SK-N-MC (cell line): ENCODE measurements around the gene BACE2.
"Not testable (repeated sequence)": the region's sequence is repeated elsewhere in the genome, so short reads cannot be mapped to it uniquely, and the experiment has no call there.

Source experiments
- DNase-seq: peaks from one replicate; pipeline ENCODE4 v3.0.0-alpha.2; 2011; ENCODE audit warnings: low read depth, low spot score
- H3K27ac ChIP-seq: fragments of 200-600 bp; sonication (generic); 2 replicates; pipeline ENCODE4 v1.5.1; 2016; ENCODE audit warnings: mixed run types
- H3K36me3 ChIP-seq: fragments of 200-600 bp; sonication (generic); 2 replicates; pipeline ENCODE4 v1.6.1; 2017; ENCODE audit warnings: antibody characterized with exemption, low read length, mixed read lengths; ENCODE audit not compliant: insufficient read depth
- H3K4me3 ChIP-seq: fragments of 200-600 bp; sonication (generic); 2 replicates; pipeline ENCODE4 v1.5.1; 2016
- H3K9ac ChIP-seq: fragments of 200-600 bp; sonication (generic); 2 replicates; pipeline ENCODE4 v1.8.0; 2017; ENCODE audit warnings: mixed run types, mixed read lengths; ENCODE audit not compliant: insufficient read length
- H3K9me3 ChIP-seq: fragments of 200-600 bp; sonication (generic); 2 replicates; pipeline ENCODE4 v1.6.1; 2017; ENCODE audit warnings: low read depth, mild to moderate bottlenecking, antibody characterized with exemption, low read length, moderate library complexity, mixed read lengths
- EZH2 ChIP-seq: fragments of 200-600 bp; sonication (generic); IDR thresholded peaks from one replicate; pipeline ENCODE4 v1.6.1; 2017; ENCODE audit warnings: antibody characterized with exemption
- FOXP2 ChIP-seq: optimal IDR thresholded peaks from 2 replicates; pipeline ENCODE3; 2011; ENCODE audit warnings: mild to moderate bottlenecking, moderate library complexity; ENCODE audit not compliant: insufficient read depth; ENCODE audit errors: extremely low read length, control extremely low read depth
- POLR2AphosphoS5 ChIP-seq: IDR thresholded peaks from 2 replicates; pipeline ENCODE4 v1.6.1; 2012; ENCODE audit warnings: mild to moderate bottlenecking, low read depth, low read length, borderline replicate concordance

BACE2 gene

DNA sequence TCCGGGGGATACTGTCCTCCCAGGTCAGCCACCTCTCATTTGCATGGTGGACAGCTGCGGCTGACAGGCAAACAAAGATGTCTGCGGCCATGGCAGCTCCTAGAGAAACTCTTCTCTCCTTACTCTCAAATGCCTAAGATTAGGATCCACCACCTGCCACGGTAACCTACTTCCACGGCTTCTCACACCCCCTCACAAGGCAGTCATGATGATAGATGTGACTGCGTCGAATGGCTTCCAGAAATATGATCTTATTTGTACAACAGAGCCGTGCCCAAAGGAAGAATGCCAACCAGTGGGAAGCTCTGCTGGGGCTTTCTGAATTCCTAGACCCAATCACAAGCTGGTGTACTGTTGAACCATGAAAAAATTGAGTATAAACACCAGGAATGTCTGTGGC lies 73.4 kb downstream of the BACE2 start:
- no peak overlapping the region for H3K27ac ChIP-seq
- no peak for DNase-seq
- no peak overlapping the region for H3K9ac ChIP-seq
- TF ChIP-seq EZH2 (no peak), POLR2AphosphoS5 (no peak)
- no peak overlapping the region for H3K4me3 ChIP-seq
- H3K9me3 ChIP-seq, result no peaks in the 10 kb centered on the region
- peaks cover 31% of the 10 kb centered on the region for H3K36me3 ChIP-seq

DNA sequence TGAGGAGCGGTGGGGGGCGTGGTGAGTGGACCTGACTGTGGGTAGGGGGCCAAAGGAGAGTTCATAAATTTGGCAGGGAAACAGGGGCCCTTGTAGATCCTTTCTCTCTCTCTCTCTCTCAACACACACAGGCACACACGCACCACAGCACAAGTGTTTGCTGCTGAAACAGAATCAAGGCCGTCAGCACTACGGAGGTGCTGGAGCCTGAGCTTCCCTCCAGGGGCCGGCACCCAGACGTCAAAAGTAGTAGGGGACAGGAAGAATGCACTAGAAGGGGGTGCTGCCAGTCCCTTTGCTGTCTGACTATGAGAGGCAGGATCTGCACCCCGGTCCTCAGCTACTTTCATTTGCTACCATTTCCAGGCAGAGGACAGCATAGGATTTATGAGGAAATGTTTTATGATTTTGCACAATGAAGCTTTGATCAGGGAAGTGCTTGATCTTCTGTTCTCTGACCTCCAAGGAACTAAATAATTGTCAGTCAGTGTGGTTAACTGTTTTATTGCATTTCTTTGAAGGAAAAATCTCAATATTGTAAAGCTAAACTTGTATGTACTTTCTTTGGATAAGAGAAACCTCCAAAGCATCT lies 74.4 kb downstream of the BACE2 start:
- Histone ChIP-seq H3K4me3 (no peak overlapping the region), H3K27ac (no peak overlapping the region), H3K9me3 (no peaks in the 10 kb centered on the region), H3K36me3 (peaks cover 33% of the 10 kb centered on the region), H3K9ac (no peak overlapping the region)
- TF ChIP-seq POLR2AphosphoS5, result no peak
- no peak for TF ChIP-seq EZH2
- no peak for TF ChIP-seq FOXP2
- no peak for DNase-seq

DNA sequence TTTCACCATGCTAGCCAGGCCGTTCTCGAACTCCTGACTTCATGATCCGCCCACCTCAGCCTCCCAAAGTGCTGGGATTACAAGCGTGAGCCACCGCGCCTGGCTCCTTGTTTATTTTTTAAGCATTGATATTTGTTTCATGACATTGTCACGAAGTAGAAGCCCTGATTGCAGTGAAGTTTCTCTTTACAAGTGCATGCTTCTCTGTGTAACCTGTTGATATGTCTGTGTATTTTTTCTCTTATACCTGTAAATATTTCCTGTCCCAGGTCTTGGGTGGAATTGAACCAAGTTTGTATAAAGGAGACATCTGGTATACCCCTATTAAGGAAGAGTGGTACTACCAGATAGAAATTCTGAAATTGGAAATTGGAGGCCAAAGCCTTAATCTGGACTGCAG lies 75.1 kb downstream of the BACE2 start:
- no peak for DNase-seq
- Histone ChIP-seq H3K27ac (no peak overlapping the region), H3K4me3 (no peak overlapping the region), H3K9me3 (no peaks in the 10 kb centered on the region), H3K36me3 (peaks cover 30% of the 10 kb centered on the region), H3K9ac (no peak overlapping the region)
- no peak for TF ChIP-seq POLR2AphosphoS5
- TF ChIP-seq FOXP2, result no peak
- TF ChIP-seq EZH2, result no peak

DNA sequence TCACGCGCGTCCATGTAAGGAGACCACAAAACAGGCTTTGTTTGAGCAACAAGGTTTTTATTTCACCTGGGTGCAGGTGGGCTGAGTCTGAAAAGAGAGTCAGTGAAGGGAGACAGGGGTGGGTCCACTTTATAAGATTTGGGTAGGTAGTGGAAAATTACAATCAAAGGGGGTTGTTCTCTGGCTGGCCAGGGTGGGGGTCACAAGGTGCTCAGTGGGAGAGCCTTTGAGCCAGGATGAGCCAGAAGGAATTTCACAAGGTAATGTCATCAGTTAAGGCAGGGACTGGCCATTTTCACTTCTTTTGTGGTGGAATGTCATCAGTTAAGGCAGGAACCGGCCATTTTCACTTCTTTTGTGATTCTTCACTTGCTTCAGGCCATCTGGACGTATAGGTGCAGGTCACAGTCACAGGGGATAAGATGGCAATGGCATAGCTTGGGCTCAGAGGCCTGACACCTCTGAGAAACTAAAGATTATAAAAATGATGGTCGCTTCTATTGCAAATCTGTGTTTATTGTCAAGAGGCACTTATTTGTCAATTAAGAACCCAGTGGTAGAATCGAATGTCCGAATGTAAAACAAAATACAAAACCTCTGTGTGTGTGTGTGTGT lies 76.4 kb downstream of the BACE2 start:
- peaks cover 35% of the 10 kb centered on the region for H3K36me3 ChIP-seq
- H3K9me3 ChIP-seq, H3K27ac ChIP-seq, DNase-seq, H3K4me3 ChIP-seq, H3K9ac ChIP-seq: not testable (repeated sequence)

DNA sequence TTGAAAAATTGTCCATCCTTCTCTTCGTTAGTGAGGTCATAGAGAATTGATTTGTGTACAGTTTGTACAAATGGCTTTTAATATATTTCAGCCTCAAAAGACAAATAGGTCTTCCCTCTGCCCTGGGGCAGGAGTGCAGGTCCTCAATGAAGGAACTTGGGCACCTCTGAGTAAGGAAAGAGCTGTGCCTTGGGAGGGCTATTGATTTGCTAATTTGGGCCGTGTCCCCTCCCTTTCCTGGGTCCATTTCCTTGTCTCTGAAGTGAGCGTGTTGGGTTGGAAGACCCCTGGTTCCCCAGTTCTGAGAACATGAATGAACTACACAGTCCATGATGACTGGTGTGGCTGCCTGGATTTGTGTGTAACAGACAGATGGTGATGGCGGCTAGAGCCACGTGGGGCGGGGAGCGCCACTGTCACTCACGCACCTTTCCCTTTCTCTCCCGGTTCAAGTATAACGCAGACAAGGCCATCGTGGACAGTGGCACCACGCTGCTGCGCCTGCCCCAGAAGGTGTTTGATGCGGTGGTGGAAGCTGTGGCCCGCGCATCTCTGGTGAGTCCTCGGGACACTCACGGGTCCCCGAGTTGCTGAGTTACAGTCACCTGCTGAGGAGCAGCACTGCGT lies 77.7 kb downstream of the BACE2 start:
- Histone ChIP-seq H3K36me3 (peaks cover 34% of the 10 kb centered on the region), H3K9ac (no peak overlapping the region), H3K4me3 (no peak overlapping the region), H3K27ac (no peak overlapping the region), H3K9me3 (no peaks in the 10 kb centered on the region)
- DNase-seq, result no peak
- TF ChIP-seq FOXP2, result no peak
- no peak for TF ChIP-seq POLR2AphosphoS5
- no peak for TF ChIP-seq EZH2

DNA sequence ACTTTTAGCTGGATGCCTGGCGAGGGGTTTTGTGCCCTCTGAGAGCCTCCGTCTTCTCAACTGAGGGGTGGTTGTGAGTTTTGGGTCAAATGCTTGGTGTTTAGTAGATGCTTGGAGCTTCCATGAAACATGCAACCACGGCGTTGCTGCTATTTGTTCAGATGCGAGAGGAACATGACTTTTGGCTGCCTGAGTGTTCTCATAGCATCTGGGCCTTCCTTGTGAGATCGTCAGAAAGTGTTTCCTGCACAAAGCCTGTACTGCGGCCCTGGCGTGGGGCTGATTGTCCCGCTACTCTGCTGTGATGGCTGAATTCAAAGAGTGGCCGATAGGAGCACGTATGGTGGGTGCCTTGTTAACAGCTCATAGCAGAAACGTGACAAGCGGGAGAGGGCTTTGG lies 78.8 kb downstream of the BACE2 start:
- no peak overlapping the region for H3K27ac ChIP-seq
- DNase-seq, result no peak

DNA sequence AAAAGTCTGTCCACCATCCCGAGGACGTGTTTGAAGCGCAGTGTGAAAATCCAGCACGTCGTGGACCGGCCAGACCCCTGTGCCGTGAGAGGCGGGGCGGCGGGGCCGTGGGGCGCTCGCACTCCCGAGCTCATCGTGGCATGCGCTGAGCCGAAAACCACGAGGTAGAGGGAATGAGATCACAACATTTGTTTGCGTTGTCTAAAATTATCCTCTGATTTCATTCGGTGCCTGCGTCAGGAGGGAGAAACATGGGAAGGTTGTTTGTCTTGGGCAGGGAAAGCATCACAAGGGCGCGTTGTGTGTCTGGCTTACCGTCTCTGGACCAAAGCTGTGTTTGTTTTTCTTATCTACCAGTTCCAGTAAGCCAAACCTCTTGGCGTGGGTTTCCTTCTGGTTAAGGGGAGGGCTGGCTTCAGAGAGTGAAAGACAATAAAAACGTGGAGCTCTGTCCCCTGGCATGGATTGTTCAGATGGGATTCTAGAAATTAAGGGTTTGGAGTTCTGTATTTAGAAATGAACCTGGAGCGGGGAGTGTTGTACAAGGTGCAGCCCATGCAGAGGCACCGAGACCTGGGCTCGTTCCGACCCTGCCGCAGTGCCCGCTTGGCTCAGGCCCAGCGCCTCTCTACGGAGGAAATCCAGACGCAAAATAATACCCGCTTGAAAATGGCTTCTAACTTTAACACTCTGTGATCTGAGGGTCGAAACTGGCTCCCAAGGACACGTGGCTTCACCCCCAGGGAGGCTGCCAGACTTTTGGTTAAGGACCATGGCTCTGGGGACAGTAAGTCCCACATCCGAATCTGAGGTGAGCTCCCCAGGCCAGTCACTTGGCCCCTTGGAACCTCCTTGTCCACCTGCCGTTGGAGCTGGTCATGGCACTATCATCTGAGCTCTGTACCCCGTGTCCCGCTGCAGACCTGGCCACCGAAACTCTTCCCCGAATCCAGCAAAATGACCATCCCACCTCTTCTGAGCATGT lies 79.9 kb downstream of the BACE2 start:
- no peak for DNase-seq
- H3K9ac ChIP-seq, result no peak overlapping the region
- no peaks in the 10 kb centered on the region for H3K9me3 ChIP-seq
- H3K4me3 ChIP-seq, result no peak overlapping the region
- H3K36me3 ChIP-seq, result peaks cover 53% of the 10 kb centered on the region
- TF ChIP-seq FOXP2 (no peak), EZH2 (no peak), POLR2AphosphoS5 (no peak)
- no peak overlapping the region for H3K27ac ChIP-seq

More for the DNA sequence above, 78.8 kb downstream of the BACE2 start:
- no peak for TF ChIP-seq EZH2
- TF ChIP-seq FOXP2, result no peak
- no peak for TF ChIP-seq POLR2AphosphoS5
- no peaks in the 10 kb centered on the region for H3K9me3 ChIP-seq
- no peak overlapping the region for H3K4me3 ChIP-seq
- no peak overlapping the region for H3K9ac ChIP-seq
- H3K36me3 ChIP-seq, result peaks cover 43% of the 10 kb centered on the region

DNA sequence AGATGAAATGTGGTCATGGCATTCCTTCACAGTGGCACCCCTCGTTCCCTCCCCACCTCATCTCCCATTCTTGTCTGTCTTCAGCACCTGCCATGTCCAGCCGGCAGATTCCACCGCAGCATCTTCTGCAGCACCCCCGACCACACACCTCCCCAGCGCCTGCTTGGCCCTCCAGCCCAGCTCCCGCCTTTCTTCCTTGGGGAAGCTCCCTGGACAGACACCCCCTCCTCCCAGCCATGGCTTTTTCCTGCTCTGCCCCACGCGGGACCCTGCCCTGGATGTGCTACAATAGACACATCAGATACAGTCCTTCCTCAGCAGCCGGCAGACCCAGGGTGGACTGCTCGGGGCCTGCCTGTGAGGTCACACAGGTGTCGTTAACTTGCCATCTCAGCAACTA lies 81.5 kb downstream of the BACE2 start:
- no peak for DNase-seq
- no peak for TF ChIP-seq FOXP2
- TF ChIP-seq POLR2AphosphoS5, result no peak
- no peak for TF ChIP-seq EZH2
- Histone ChIP-seq H3K9ac (no peak overlapping the region), H3K27ac (no peak overlapping the region), H3K36me3 (peaks cover 61% of the 10 kb centered on the region), H3K9me3 (no peaks in the 10 kb centered on the region), H3K4me3 (no peak overlapping the region)
